ENCODE measurements around the gene FAM170B.

DNA sequence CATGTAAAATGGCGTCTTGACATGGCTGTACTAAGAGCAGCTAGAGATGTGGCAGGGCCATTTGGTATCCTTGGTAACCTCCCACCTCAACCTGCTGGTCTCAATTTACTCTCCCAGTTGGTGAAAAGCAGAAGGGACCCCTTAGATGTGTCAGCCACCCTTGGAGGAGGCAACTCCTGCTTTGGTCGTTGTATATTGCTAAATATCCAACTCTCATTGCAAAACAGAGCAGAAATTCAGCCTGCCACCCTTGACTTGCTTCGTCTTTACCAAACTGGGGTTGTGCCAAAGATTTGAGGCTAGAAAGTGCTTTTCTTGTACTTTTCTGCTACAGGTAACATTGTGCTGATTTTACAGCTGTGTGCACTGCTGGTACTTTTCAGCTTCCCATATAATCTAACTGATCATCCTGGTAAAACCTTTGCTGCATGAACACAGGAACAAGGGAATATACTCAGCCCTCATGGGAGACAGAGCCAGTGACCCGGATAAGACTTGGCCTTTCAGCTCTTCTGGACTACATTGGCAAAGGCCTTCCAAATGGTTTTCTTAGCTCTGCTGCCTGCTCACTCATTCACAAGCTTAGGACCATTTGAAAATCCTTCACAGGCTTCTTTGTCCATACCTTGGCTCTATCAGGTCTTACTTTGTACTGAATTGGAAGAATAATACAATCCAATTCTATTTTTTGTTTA is 16.3 kb downstream of the FAM170B start:
- TF ChIP-seq, protein P1, sequence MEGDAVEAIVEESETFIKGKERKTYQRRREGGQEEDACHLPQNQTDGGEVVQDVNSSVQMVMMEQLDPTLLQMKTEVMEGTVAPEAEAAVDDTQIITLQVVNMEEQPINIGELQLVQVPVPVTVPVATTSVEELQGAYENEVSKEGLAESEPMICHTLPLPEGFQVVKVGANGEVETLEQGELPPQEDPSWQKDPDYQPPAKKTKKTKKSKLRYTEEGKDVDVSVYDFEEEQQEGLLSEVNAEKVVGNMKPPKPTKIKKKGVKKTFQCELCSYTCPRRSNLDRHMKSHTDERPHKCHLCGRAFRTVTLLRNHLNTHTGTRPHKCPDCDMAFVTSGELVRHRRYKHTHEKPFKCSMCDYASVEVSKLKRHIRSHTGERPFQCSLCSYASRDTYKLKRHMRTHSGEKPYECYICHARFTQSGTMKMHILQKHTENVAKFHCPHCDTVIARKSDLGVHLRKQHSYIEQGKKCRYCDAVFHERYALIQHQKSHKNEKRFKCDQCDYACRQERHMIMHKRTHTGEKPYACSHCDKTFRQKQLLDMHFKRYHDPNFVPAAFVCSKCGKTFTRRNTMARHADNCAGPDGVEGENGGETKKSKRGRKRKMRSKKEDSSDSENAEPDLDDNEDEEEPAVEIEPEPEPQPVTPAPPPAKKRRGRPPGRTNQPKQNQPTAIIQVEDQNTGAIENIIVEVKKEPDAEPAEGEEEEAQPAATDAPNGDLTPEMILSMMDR (conservative IDR thresholded peaks at IDR 0.05 in 1 of 2, IDR thresholded peaks at IDR 0.05 in 1 of 2; ENCODE audit: extremely low read depth in 1 of 2, insufficient read depth in 1 of 2, low read depth in 1 of 2, low read length in 2 of 2): no peak
- no peak for TF ChIP-seq EZH2 (IDR thresholded peaks at IDR 0.05; ENCODE audit: borderline replicate concordance, low read length)

All from mammary epithelial cell (primary cell).